ENCODE results near the gene HOXD8.

HOXD8 gene

DNA sequence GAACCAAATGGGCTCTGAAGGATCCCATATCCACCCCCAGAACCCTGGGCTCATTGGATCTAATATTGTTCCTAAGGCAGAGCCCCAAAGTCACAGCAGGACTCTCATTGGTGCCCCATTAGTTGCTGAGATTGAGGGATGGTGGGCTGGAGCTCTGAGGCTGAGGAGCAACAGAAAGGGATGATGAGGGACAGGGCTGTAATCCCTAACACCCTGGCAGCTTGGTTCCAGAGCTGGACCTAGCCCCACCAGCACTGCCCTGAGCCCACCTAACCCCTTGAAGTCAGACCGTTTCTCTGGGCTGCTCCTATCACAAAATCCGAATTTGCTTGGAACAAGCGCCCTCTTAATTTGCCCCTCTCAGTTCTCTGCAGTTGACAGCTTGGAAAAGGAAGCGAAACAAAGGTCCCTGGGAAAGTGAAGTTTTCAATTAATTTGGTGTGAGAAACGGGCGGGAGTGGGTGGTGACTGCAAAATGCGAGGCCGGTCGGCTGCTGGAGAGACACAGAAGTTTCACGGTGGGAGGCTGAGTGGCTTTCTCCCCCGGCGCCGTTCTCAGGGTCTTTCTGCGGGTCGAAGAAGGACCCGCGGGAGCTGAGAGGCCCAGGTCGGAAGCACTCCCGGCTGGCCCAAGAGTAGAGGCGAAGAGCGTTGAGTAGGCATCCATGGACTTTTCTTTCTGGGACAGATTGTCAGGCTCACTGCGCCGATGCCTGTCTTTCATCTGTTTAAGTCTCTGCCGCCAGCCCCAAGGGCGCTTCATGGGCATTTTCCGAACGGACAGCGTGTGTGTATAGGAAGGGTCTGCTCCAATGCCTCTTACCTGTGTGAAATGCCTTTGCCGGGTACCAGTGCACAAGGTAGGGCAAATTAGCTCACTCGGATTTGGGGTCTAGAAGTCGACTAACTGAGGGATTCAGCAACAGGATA, 37.9 kb upstream of the HOXD8 start:
- TF ChIP-seq, protein P1, sequence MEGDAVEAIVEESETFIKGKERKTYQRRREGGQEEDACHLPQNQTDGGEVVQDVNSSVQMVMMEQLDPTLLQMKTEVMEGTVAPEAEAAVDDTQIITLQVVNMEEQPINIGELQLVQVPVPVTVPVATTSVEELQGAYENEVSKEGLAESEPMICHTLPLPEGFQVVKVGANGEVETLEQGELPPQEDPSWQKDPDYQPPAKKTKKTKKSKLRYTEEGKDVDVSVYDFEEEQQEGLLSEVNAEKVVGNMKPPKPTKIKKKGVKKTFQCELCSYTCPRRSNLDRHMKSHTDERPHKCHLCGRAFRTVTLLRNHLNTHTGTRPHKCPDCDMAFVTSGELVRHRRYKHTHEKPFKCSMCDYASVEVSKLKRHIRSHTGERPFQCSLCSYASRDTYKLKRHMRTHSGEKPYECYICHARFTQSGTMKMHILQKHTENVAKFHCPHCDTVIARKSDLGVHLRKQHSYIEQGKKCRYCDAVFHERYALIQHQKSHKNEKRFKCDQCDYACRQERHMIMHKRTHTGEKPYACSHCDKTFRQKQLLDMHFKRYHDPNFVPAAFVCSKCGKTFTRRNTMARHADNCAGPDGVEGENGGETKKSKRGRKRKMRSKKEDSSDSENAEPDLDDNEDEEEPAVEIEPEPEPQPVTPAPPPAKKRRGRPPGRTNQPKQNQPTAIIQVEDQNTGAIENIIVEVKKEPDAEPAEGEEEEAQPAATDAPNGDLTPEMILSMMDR (IDR thresholded peaks at IDR 0.05; ENCODE audit: low read length, missing control alignments) = no peak
- no peak for DNase-seq (ENCODE audit: low read depth)
- no peak overlapping the region for H3K4me3 ChIP-seq (replicated peaks; ENCODE audit: low read depth, low read length)

DNA sequence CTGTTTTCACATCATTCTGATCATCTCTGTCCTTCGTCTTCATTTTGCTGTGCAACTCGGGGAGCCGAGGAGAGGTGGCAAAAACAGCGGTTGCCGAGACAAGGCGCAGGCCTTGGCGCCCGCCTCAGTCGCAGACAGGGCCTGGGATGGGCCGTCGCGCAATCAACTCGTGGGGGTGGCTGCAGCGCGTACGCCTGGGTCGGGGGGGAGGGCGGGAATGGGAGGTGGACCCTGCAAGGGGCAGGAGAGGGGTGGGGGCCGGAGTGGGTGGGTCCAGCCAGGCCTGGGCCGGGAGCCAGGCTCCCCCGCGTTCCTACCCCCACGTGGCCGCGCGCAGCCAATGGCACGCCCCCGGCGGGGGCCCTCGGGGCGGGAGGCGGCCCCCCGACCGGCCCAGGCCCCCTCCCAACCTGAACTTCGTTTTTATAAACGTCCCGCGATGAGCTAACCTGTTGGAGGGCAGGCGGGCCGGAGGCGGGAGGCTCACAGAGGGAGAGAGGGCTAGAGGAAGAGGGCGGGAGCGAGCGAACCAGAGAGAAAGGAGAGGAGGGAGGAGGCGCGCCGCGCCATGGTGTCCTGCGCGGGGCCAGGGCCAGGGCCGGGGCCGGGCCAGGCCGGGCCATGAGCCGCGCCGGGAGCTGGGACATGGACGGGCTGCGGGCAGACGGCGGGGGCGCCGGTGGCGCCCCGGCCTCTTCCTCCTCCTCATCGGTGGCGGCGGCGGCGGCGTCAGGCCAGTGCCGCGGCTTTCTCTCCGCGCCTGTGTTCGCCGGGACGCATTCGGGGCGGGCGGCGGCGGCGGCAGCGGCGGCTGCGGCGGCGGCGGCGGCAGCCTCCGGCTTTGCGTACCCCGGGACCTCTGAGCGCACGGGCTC, 37.0 kb upstream of the HOXD8 start, which contains the start of gene HOXD13:
HOXD13 (plus strand) TSS at position 452 of the 875 bp plus-strand sequence; CDS start at position 622, 170 bp downstream.
- TF ChIP-seq, protein P1 (IDR thresholded peaks at IDR 0.05; ENCODE audit: low read length, missing control alignments) = no peak
- DNase-seq (ENCODE audit: low read depth) = no peak
- no peak within 1 kb of the TSS for H3K4me3 ChIP-seq (replicated peaks; ENCODE audit: low read depth, low read length)

DNA sequence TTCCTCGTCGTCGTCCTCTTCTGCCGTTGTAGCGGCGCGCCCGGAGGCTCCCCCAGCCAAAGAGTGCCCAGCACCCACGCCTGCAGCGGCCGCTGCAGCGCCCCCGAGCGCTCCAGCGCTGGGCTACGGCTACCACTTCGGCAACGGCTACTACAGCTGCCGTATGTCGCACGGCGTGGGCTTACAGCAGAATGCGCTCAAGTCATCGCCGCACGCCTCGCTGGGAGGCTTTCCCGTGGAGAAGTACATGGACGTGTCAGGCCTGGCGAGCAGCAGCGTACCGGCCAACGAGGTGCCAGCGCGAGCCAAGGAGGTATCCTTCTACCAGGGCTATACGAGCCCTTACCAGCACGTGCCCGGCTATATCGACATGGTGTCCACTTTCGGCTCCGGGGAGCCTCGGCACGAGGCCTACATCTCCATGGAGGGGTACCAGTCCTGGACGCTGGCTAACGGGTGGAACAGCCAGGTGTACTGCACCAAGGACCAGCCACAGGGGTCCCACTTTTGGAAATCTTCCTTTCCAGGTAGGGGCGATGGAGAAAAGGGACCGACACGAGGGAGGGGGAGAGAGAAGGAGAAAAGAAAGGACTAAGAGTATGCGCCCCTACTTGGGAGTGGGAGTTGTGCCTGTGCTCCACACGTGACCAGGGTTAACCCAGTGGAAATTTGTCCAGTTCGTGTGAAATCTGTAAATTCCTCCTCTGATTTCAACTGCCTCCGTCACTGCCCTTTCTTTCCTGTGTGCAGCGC, 36.2 kb upstream of the HOXD8 start:
- no peak overlapping the region for H3K4me3 ChIP-seq (replicated peaks; ENCODE audit: low read depth, low read length)
- TF ChIP-seq, protein P1 (IDR thresholded peaks at IDR 0.05; ENCODE audit: low read length, missing control alignments) = no peak
- no peak for DNase-seq (ENCODE audit: low read depth)

DNA sequence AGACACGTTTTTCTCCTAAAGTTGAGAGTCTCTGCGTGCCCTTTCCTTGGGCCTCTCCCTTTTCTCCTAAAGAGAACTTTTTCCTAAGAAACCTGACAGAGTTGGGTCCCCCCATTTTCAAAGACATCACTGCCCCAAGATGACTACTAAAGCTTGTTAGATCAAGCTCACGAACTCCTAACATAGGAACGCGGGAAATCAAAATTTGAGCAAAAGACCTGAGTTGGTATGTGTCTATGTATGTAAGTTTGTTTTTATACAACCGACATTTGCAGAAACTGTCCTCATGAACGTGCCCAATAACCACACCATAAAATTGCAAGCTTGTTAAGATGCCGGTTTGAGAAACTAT, 35.6 kb upstream of the HOXD8 start:
- no peak overlapping the region for H3K4me3 ChIP-seq (replicated peaks; ENCODE audit: low read depth, low read length)
- TF ChIP-seq, protein P1 (IDR thresholded peaks at IDR 0.05; ENCODE audit: low read length, missing control alignments) = no peak
- DNase-seq (ENCODE audit: low read depth) = no peak

DNA sequence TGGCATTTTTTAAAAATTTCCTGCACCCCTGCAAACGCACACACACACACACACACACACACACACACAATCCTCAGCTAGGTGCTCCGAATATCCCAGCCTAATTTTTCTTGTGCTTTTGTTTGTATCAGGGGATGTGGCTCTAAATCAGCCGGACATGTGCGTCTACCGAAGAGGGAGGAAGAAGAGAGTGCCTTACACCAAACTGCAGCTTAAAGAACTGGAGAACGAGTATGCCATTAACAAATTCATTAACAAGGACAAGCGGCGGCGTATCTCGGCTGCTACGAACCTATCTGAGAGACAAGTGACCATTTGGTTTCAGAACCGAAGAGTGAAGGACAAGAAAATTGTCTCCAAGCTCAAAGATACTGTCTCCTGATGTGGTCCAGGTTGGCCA, 35.2 kb upstream of the HOXD8 start:
- DNase-seq (ENCODE audit: low read depth) = no peak
- TF ChIP-seq, protein P1 (IDR thresholded peaks at IDR 0.05; ENCODE audit: low read length, missing control alignments) = no peak
- no peak overlapping the region for H3K4me3 ChIP-seq (replicated peaks; ENCODE audit: low read depth, low read length)

DNA sequence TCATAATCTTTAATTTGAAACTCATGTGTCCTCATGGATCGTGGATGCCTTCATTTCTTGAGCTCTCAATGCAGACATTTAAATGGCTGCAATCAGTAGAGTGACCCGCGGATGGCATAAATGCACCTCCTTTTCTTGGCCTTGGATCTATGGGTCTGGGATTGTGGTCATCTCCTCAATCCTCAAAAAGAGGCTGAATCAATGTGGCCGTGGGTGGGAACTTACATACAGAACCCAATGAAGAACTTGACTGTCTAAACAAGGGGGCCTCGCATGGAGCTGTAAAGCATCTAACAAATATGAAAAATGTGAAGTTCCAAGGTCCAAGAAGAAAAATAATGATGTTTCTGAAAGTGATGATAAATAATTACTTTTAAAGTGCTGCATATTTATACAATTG, 34.1 kb upstream of the HOXD8 start:
- TF ChIP-seq, protein P1 (IDR thresholded peaks at IDR 0.05; ENCODE audit: low read length, missing control alignments) = no peak
- no peak for DNase-seq (ENCODE audit: low read depth)
- H3K4me3 ChIP-seq (replicated peaks; ENCODE audit: low read depth, low read length) = no peak overlapping the region
